Fibroblast of the aortic adventitia (primary cell): Measurements from ENCODE around the gene PHF21B. TPM values are rescaled to one million over a fixed set of nuclear protein-coding genes. Genes with fewer than 3 reads are reported as not detected.
"Not testable (repeated sequence)": the region's sequence is repeated elsewhere in the genome, so short reads cannot be mapped to it uniquely, and the experiment has no call there.

Experiments
- DNase-seq: peaks from one replicate; pipeline ENCODE4 v3.0.0-alpha.2; 2010; ENCODE audit warnings: low read depth
- H3K4me3 ChIP-seq: 2 replicates; pipeline ENCODE4 v1.5.1; 2011; ENCODE audit warnings: low read depth, mild to moderate bottlenecking, control low read depth, low read length, moderate library complexity
- CTCF ChIP-seq: IDR thresholded peaks from 2 replicates; pipeline ENCODE4 v1.5.1; 2011; ENCODE audit warnings: mild to moderate bottlenecking, low read length, control low read depth, inconsistent platforms; ENCODE audit not compliant: insufficient read depth
- total RNA-seq: library from RNA; depleted of rRNA; stranded (reverse); fragments of >200 nt; gene quantifications from 2 replicates; pipeline ENCODE4 v1.2.3, GENCODE V29; 2012; ENCODE audit warnings: low replicate concordance

Gene PHF21B
- total RNA-seq = not detected in 2 replicates

- H3K4me3 ChIP-seq = peak within 1 kb of the TSS; percentile 64
- TF ChIP-seq CTCF = no peak
- peak; percentile 15 for DNase-seq
Measured at GRCh38 chr22:45009606-45010531, at the start of gene PHF21B. Gene PHF21B, minus strand, starts transcription at chr22:45010005. Its CDS starts 456 bp downstream, at chr22:45009549.

- no peak for DNase-seq
- TF ChIP-seq CTCF = no peak
- H3K4me3 ChIP-seq = no peak overlapping the region
Measured at GRCh38 chr22:45059296-45059695, 49.5 kb upstream of the PHF21B start.

- peak; percentile 4 for DNase-seq
- no peak overlapping the region for H3K4me3 ChIP-seq
- TF ChIP-seq CTCF = no peak
Measured at GRCh38 chr22:45058622-45058912, 48.8 kb upstream of the PHF21B start.

GRCh38 chr22:45055936-45056335, 46.1 kb upstream of the PHF21B start:
- H3K4me3 ChIP-seq = no peak overlapping the region
- DNase-seq = no peak
- no peak for TF ChIP-seq CTCF

- no peak for TF ChIP-seq CTCF
Measured at GRCh38 chr22:45053571-45053970, 43.8 kb upstream of the PHF21B start.

GRCh38 chr22:45053094-45053493, 43.3 kb upstream of the PHF21B start:
- no peak for DNase-seq
- no peak overlapping the region for H3K4me3 ChIP-seq
- TF ChIP-seq CTCF = no peak

More at GRCh38 chr22:45053571-45053970, 43.8 kb upstream of the PHF21B start:
- no peak for DNase-seq
- H3K4me3 ChIP-seq = no peak overlapping the region

- DNase-seq, H3K4me3 ChIP-seq: not testable (repeated sequence)
Measured at GRCh38 chr22:45052665-45053064, 42.9 kb upstream of the PHF21B start.
